ENCODE data around the gene NUP88. TPM values are rescaled to one million over a fixed set of nuclear protein-coding genes. Genes with fewer than 3 reads are reported as not detected.

NUP88 gene
- total and polyA plus RNA-seq, 10 of the 15 experiments (the other 5 are each of a cell fraction or from before 2014, with no cell fraction given) = 110 to 244 (median 188) TPM

DNA sequence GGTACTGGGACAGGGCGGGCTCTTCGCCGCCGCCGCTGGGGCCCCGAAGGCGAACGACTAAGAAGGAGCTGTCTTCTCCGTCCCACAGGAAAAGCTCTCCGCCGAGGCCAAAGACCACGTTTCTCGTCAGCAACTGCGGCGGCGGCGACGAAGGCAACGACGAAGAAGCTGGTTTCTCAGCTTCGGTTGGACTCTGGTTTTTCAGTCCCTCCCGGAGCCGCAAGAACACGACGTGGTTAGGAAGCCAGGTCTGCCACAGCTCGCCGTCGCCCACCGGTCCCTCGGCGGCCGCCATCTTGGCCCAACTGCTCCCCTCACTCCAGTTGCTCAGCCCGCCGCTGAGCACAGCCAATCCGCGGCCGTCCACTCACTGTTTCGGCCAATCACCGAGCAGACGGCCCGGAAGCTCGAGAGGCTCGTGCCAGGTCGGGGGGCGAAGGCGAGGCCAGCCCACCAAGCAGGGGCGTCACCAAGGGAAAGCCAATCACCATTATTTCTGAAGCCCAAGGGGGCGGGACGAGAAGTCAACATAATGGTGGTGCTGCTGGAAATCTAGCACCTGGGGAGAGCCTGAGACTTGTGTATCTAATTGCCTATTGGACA, at the start of gene NUP88 (continued):
- TF ChIP-seq HDAC6 (IDR thresholded peaks at IDR 0.05; ENCODE audit: unreplicated experiment) (no peak), EZH2 (IDR thresholded peaks at IDR 0.05; ENCODE audit: borderline replicate concordance, control insufficient read depth, low read depth, low read length) (no peak), RUNX3 (IDR thresholded peaks at IDR 0.05; ENCODE audit: low read length) (no peak), TCF3 (IDR thresholded peaks at IDR 0.05; ENCODE audit: borderline replicate concordance, insufficient read depth, low read depth, low read length) (0 out of 2 replicates have a peak, but pooled peaks have one; percentile 41), NR2C2 (IDR thresholded peaks at IDR 0.05; ENCODE audit: borderline replicate concordance, control insufficient read depth, insufficient read length, low read depth) (no peak), CREB1 (IDR thresholded peaks at IDR 0.05; ENCODE audit: low read depth) (peak; percentile 41; the same call in 1 of the 2 replicates), GATAD2B (conservative IDR thresholded peaks at IDR 0.05; ENCODE audit: low read depth) (0 out of 2 replicates have a peak, but pooled peaks have one; percentile 36), SMC3 (IDR thresholded peaks at IDR 0.05; ENCODE audit: borderline replicate concordance, low read length) (no peak), LARP7 (IDR thresholded peaks at IDR 0.05) (peak; percentile 27), JUND (IDR thresholded peaks at IDR 0.05; ENCODE audit: low read depth, low read length) (no peak)
- TF ChIP-seq, protein P1, sequence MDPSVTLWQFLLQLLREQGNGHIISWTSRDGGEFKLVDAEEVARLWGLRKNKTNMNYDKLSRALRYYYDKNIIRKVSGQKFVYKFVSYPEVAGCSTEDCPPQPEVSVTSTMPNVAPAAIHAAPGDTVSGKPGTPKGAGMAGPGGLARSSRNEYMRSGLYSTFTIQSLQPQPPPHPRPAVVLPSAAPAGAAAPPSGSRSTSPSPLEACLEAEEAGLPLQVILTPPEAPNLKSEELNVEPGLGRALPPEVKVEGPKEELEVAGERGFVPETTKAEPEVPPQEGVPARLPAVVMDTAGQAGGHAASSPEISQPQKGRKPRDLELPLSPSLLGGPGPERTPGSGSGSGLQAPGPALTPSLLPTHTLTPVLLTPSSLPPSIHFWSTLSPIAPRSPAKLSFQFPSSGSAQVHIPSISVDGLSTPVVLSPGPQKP (IDR thresholded peaks at IDR 0.05; ENCODE audit: low read depth, low read length) = 0 out of 2 replicates have a peak, but pooled peaks have one; percentile 16
- TF ChIP-seq, protein P2, sequence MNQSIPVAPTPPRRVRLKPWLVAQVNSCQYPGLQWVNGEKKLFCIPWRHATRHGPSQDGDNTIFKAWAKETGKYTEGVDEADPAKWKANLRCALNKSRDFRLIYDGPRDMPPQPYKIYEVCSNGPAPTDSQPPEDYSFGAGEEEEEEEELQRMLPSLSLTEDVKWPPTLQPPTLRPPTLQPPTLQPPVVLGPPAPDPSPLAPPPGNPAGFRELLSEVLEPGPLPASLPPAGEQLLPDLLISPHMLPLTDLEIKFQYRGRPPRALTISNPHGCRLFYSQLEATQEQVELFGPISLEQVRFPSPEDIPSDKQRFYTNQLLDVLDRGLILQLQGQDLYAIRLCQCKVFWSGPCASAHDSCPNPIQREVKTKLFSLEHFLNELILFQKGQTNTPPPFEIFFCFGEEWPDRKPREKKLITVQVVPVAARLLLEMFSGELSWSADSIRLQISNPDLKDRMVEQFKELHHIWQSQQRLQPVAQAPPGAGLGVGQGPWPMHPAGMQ (IDR thresholded peaks at IDR 0.05; ENCODE audit: borderline replicate concordance) = no peak
- TF ChIP-seq, protein P3, sequence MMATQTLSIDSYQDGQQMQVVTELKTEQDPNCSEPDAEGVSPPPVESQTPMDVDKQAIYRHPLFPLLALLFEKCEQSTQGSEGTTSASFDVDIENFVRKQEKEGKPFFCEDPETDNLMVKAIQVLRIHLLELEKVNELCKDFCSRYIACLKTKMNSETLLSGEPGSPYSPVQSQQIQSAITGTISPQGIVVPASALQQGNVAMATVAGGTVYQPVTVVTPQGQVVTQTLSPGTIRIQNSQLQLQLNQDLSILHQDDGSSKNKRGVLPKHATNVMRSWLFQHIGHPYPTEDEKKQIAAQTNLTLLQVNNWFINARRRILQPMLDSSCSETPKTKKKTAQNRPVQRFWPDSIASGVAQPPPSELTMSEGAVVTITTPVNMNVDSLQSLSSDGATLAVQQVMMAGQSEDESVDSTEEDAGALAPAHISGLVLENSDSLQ (IDR thresholded peaks at IDR 0.05) = peak; percentile 77
- TF ChIP-seq, protein P4, sequence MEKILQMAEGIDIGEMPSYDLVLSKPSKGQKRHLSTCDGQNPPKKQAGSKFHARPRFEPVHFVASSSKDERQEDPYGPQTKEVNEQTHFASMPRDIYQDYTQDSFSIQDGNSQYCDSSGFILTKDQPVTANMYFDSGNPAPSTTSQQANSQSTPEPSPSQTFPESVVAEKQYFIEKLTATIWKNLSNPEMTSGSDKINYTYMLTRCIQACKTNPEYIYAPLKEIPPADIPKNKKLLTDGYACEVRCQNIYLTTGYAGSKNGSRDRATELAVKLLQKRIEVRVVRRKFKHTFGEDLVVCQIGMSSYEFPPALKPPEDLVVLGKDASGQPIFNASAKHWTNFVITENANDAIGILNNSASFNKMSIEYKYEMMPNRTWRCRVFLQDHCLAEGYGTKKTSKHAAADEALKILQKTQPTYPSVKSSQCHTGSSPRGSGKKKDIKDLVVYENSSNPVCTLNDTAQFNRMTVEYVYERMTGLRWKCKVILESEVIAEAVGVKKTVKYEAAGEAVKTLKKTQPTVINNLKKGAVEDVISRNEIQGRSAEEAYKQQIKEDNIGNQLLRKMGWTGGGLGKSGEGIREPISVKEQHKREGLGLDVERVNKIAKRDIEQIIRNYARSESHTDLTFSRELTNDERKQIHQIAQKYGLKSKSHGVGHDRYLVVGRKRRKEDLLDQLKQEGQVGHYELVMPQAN (conservative IDR thresholded peaks at IDR 0.05) = peak; percentile 72
- TF ChIP-seq, protein P5, sequence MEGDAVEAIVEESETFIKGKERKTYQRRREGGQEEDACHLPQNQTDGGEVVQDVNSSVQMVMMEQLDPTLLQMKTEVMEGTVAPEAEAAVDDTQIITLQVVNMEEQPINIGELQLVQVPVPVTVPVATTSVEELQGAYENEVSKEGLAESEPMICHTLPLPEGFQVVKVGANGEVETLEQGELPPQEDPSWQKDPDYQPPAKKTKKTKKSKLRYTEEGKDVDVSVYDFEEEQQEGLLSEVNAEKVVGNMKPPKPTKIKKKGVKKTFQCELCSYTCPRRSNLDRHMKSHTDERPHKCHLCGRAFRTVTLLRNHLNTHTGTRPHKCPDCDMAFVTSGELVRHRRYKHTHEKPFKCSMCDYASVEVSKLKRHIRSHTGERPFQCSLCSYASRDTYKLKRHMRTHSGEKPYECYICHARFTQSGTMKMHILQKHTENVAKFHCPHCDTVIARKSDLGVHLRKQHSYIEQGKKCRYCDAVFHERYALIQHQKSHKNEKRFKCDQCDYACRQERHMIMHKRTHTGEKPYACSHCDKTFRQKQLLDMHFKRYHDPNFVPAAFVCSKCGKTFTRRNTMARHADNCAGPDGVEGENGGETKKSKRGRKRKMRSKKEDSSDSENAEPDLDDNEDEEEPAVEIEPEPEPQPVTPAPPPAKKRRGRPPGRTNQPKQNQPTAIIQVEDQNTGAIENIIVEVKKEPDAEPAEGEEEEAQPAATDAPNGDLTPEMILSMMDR (IDR thresholded peaks at IDR 0.05 in 2 of 3, conservative IDR thresholded peaks at IDR 0.05 in 1 of 3; ENCODE audit: control insufficient read depth in 2 of 3, extremely low read depth in 1 of 3, insufficient read depth in 1 of 3, low read depth in 3 of 3, low read length in 3 of 3) = no peak
- TF ChIP-seq, protein P6, sequence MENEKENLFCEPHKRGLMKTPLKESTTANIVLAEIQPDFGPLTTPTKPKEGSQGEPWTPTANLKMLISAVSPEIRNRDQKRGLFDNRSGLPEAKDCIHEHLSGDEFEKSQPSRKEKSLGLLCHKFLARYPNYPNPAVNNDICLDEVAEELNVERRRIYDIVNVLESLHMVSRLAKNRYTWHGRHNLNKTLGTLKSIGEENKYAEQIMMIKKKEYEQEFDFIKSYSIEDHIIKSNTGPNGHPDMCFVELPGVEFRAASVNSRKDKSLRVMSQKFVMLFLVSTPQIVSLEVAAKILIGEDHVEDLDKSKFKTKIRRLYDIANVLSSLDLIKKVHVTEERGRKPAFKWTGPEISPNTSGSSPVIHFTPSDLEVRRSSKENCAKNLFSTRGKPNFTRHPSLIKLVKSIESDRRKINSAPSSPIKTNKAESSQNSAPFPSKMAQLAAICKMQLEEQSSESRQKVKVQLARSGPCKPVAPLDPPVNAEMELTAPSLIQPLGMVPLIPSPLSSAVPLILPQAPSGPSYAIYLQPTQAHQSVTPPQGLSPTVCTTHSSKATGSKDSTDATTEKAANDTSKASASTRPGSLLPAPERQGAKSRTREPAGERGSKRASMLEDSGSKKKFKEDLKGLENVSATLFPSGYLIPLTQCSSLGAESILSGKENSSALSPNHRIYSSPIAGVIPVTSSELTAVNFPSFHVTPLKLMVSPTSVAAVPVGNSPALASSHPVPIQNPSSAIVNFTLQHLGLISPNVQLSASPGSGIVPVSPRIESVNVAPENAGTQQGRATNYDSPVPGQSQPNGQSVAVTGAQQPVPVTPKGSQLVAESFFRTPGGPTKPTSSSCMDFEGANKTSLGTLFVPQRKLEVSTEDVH (IDR thresholded peaks at IDR 0.05; ENCODE audit: low read depth, partially characterized antibody) = no peak

Data from GM12878 (cell line).